OCI-LY3 (cell line): ENCODE data around the gene HMGB3.
"Not testable (repeated sequence)": the region's sequence is repeated elsewhere in the genome, so short reads cannot be mapped to it uniquely, and the experiment has no call there.

Source experiments
- EZH2phosphoT487 ChIP-seq: fragments of 200-600 bp; shearing (Covaris generic); IDR thresholded peaks from 2 replicates; pipeline ENCODE4 v1.6.1; 2018; ENCODE audit warnings: antibody characterized with exemption, mixed run types, low read depth
- TF ChIP-seq, protein P1 (sequence below): fragments of 200-600, 300-600 bp; sonication (generic); IDR thresholded peaks from 2 replicates; pipeline ENCODE4 v1.5.1; 2014; ENCODE audit warnings: antibody characterized with exemption, low read length, low read depth

DNA sequence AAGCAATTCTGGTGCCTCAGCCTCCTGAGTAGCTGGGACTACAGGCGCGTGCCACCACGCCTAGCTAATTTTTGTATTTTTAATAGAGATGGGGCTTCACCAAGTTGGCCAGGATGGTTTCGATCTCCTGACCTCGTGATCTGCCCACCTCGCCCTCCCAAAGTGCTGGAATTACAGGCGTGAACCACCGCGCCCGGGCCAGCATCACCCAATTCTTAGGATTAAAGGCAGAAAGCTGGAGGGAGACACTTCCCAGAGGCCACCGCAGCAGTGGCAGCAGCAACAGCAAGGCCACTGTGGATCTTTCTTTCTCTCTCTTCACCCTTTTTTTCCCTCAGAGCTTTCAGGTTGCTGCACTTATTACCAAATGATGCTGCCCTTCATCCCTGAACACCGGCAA is 18.7 kb upstream of the HMGB3 start:
- TF ChIP-seq, protein P1, sequence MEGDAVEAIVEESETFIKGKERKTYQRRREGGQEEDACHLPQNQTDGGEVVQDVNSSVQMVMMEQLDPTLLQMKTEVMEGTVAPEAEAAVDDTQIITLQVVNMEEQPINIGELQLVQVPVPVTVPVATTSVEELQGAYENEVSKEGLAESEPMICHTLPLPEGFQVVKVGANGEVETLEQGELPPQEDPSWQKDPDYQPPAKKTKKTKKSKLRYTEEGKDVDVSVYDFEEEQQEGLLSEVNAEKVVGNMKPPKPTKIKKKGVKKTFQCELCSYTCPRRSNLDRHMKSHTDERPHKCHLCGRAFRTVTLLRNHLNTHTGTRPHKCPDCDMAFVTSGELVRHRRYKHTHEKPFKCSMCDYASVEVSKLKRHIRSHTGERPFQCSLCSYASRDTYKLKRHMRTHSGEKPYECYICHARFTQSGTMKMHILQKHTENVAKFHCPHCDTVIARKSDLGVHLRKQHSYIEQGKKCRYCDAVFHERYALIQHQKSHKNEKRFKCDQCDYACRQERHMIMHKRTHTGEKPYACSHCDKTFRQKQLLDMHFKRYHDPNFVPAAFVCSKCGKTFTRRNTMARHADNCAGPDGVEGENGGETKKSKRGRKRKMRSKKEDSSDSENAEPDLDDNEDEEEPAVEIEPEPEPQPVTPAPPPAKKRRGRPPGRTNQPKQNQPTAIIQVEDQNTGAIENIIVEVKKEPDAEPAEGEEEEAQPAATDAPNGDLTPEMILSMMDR, result not testable (repeated sequence)
- not testable (repeated sequence) for TF ChIP-seq EZH2phosphoT487
